Skeletal muscle satellite cell (primary cell): Measurements from ENCODE around the gene DCUN1D4.

Experiments
- H3K27me3 ChIP-seq: 2 replicates; pipeline ENCODE4 v1.7.0; 2013; ENCODE audit warnings: low read length; ENCODE audit not compliant: control insufficient read depth, insufficient read depth
- H3K36me3 ChIP-seq: 2 replicates; pipeline ENCODE4 v1.7.0; 2013; ENCODE audit warnings: mild to moderate bottlenecking, control low read depth, low read length; ENCODE audit not compliant: insufficient read depth
- H3K4me1 ChIP-seq: 2 replicates; pipeline ENCODE4 v1.7.0; 2013; ENCODE audit warnings: low read length; ENCODE audit not compliant: control insufficient read depth, insufficient read depth
- H3K4me2 ChIP-seq: 2 replicates; pipeline ENCODE4 v1.7.0; 2013; ENCODE audit warnings: mild to moderate bottlenecking, low read length
- H3K4me3 ChIP-seq: 2 replicates; pipeline ENCODE4 v1.7.0; 2013; ENCODE audit warnings: low read length
- H3K9ac ChIP-seq: 2 replicates; pipeline ENCODE4 v1.7.0; 2013; ENCODE audit warnings: mild to moderate bottlenecking, low read depth, low read length, moderate library complexity
- H3K9me3 ChIP-seq: replicated peaks from 2 replicates; pipeline ENCODE4 v1.7.0; 2013; ENCODE audit warnings: mild to moderate bottlenecking, control low read depth, low read length

DCUN1D4 gene

DNA sequence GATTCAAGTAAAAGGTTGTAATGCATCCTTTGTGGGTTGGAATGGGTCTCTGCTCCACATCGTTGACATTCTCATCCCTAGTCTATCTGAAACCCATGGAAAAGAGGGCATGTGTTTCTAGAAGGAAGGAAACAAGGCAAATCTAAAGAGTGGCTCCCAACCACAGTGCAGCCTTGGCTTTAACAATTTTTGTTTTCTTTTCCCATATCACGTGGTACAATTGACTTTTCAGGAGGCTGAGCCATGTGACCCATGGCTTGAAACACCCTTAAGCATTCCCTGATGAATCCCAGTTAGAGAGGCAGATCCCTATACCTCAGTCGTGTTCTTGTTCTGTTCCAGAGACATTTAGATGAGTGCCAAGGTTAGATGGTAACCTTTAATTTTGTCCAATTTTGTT is 12.8 kb downstream of the DCUN1D4 start:
- Histone ChIP-seq H3K9me3 (no peaks in the 10 kb centered on the region), H3K4me1 (peaks cover 13% of the 10 kb centered on the region), H3K9ac (no peak overlapping the region), H3K4me3 (no peak overlapping the region), H3K27me3 (no peaks in the 10 kb centered on the region), H3K36me3 (peaks cover 4% of the 10 kb centered on the region), H3K4me2 (no peak overlapping the region)

DNA sequence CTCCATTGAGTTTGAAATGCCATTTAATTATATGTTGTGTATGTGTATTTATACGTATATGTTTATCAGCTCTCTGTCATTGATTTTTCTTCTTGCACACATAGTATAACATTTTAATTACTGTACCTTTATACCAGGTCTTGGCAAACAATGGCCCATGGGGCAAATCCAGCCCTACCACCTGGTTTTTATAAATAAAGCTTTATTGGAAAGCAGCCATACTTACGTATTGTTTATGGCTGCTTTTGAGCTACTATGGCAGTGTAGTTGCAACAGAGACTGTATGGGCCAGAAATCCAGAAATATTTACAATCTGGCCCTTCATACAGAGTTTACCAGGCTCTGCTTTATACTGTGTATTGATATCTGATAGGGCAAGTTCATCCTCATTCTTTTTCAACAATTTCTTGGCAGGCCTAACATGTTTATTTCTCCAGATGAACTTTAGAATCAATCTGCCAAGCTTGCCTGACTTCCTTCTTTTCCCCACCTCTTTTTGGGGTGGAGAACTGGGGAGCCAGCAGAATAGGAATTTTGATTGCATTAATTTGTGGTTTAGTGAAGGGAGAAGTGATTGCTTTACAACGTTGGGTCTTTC is 15.8 kb downstream of the DCUN1D4 start:
- Histone ChIP-seq H3K4me2 (no peak overlapping the region), H3K36me3 (peaks cover 9% of the 10 kb centered on the region), H3K9me3 (no peaks in the 10 kb centered on the region), H3K4me1 (peaks cover 2% of the 10 kb centered on the region), H3K27me3 (no peaks in the 10 kb centered on the region), H3K4me3 (no peak overlapping the region), H3K9ac (no peak overlapping the region)

DNA sequence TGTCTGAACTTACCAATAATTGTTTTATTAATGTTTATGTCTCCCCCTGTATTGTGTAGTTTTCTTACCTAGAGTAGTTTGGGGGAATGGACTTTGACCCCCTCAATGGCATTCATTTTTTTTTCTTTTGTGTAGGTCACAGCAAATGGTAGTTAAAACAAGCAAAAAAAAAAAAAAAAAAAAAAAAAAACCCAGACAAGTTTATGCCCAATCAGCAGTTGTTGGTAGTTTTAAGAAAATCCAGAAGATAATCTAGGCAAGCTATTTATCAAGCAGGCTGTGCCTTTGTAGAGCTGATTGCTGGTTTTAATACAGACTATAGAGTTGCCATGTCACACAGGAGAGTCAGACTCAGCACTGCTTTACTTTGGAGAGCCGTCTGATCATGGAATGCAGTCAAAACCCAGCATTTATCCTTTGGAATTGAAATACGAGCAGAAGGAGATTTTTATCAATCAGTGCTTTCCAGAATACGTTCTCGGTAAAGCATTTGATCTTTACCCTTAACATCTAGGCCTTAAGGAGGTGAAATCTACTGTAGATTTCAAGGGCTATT is 16.6 kb downstream of the DCUN1D4 start:
- Histone ChIP-seq H3K9ac (no peak overlapping the region), H3K27me3 (no peaks in the 10 kb centered on the region), H3K9me3 (no peaks in the 10 kb centered on the region), H3K4me3 (no peak overlapping the region), H3K4me1 (peaks cover 2% of the 10 kb centered on the region), H3K36me3 (peaks cover 16% of the 10 kb centered on the region), H3K4me2 (no peak overlapping the region)

GRCh38 chr4:51862199-51862598 is 19.2 kb downstream of the DCUN1D4 start:
- Histone ChIP-seq H3K4me1 (peaks cover 2% of the 10 kb centered on the region), H3K9ac (no peak overlapping the region), H3K4me3 (no peak overlapping the region), H3K36me3 (peaks cover 39% of the 10 kb centered on the region), H3K27me3 (no peaks in the 10 kb centered on the region), H3K9me3 (no peaks in the 10 kb centered on the region), H3K4me2 (no peak overlapping the region)

GRCh38 chr4:51862781-51863180 is 19.8 kb downstream of the DCUN1D4 start:
- no peaks in the 10 kb centered on the region for H3K9me3 ChIP-seq
- H3K9ac ChIP-seq = no peak overlapping the region
- H3K4me3 ChIP-seq = no peak overlapping the region
- H3K4me2 ChIP-seq = no peak overlapping the region
- H3K36me3 ChIP-seq = peaks cover 44% of the 10 kb centered on the region
- H3K27me3 ChIP-seq = no peaks in the 10 kb centered on the region
- H3K4me1 ChIP-seq = peaks cover 4% of the 10 kb centered on the region

DNA sequence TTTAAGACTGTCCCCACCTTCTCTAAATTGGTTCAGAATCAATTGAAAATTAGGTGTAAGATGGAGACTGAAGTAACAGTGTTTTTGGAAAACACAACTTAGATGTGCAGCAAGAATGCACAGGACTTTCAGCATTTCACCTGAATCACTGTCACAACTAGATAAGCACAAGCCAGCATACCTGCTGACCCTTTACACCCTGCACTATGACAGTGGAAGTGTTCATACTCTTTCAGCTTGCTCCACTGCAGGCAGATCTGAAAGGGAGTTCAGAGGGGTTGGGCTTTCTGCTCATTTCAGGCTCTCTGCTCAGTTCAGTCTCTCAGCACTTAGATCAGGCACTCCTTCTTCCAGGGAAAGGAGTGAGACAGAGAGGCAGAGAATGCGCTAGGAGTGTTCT is 22.8 kb downstream of the DCUN1D4 start:
- peaks cover 49% of the 10 kb centered on the region for H3K36me3 ChIP-seq
- H3K4me3 ChIP-seq = no peak overlapping the region
- no peak overlapping the region for H3K9ac ChIP-seq

GRCh38 chr4:51866835-51867234 is 23.9 kb downstream of the DCUN1D4 start:
- no peaks in the 10 kb centered on the region for H3K27me3 ChIP-seq
- H3K4me1 ChIP-seq = peaks cover 31% of the 10 kb centered on the region
- no peak overlapping the region for H3K4me2 ChIP-seq
- H3K36me3 ChIP-seq = peaks cover 54% of the 10 kb centered on the region
- no peak overlapping the region for H3K9ac ChIP-seq
- no peaks in the 10 kb centered on the region for H3K9me3 ChIP-seq
- H3K4me3 ChIP-seq = no peak overlapping the region

More for the DNA sequence above, 22.8 kb downstream of the DCUN1D4 start:
- Histone ChIP-seq H3K9me3 (no peaks in the 10 kb centered on the region), H3K4me2 (no peak overlapping the region), H3K4me1 (peaks cover 29% of the 10 kb centered on the region), H3K27me3 (no peaks in the 10 kb centered on the region)

- Histone ChIP-seq H3K27me3 (no peaks in the 10 kb centered on the region), H3K36me3 (peaks cover 64% of the 10 kb centered on the region), H3K9ac (no peak overlapping the region), H3K4me2 (no peak overlapping the region), H3K4me3 (no peak overlapping the region), H3K9me3 (no peaks in the 10 kb centered on the region), H3K4me1 (peaks cover 31% of the 10 kb centered on the region)
Measured at GRCh38 chr4:51867689-51868448, 24.9 kb downstream of the DCUN1D4 start.

GRCh38 chr4:51868449-51868847 is 25.5 kb downstream of the DCUN1D4 start:
- Histone ChIP-seq H3K36me3 (peaks cover 67% of the 10 kb centered on the region), H3K9me3 (no peaks in the 10 kb centered on the region), H3K4me1 (peaks cover 31% of the 10 kb centered on the region), H3K4me3 (no peak overlapping the region), H3K9ac (no peak overlapping the region), H3K4me2 (no peak overlapping the region), H3K27me3 (no peaks in the 10 kb centered on the region)

- Histone ChIP-seq H3K36me3 (peaks cover 68% of the 10 kb centered on the region), H3K9ac (no peak overlapping the region)
Measured at GRCh38 chr4:51870441-51871188, 27.7 kb downstream of the DCUN1D4 start.

DNA sequence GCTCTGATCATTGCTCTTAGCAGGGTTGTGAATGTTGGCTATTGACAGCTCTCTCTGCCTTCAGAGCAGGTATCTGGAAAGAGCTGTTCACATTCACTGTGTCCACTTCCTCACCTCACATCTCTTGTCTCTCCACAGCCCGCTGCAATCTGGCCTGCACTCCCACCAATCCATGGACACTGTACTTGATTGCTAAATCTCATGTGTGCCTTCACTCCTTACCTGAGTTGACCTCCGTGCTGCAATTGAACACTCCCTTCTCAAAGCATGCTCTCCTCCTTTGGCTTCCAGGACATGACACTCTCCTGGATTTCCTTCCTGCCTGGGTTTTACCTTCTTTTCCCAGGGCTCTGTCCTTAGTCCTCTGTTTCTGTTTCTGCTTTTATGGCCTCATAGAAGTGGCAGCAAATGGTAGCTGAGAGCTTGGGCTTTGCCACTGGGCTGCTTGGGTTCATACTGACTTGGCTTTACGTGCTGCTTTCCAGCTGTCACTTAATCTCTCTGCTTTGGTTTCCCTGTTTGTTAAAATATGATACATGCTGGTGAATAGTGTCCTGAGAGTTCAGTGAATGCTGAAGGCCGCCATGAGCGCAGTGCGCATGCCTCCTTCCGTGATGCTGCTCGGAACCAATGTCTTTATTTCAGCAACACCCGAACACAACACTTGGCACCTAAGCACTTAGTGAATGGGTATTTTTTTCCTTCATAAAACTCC is 29.5 kb downstream of the DCUN1D4 start:
- H3K4me2 ChIP-seq = no peak overlapping the region
- H3K4me1 ChIP-seq = peaks cover 31% of the 10 kb centered on the region
- no peaks in the 10 kb centered on the region for H3K27me3 ChIP-seq
- no peaks in the 10 kb centered on the region for H3K9me3 ChIP-seq
- H3K9ac ChIP-seq = no peak overlapping the region
- peaks cover 59% of the 10 kb centered on the region for H3K36me3 ChIP-seq
- no peak overlapping the region for H3K4me3 ChIP-seq

More at GRCh38 chr4:51870441-51871188, 27.7 kb downstream of the DCUN1D4 start:
- no peaks in the 10 kb centered on the region for H3K27me3 ChIP-seq
- no peak overlapping the region for H3K4me3 ChIP-seq
- H3K9me3 ChIP-seq = no peaks in the 10 kb centered on the region
- peaks cover 31% of the 10 kb centered on the region for H3K4me1 ChIP-seq
- no peak overlapping the region for H3K4me2 ChIP-seq
